Mononuclear cell (primary cell): ENCODE results near the gene RHBDD3. TPM values are rescaled to one million over a fixed set of nuclear protein-coding genes. Genes with fewer than 3 reads are reported as not detected.
"Not testable (repeated sequence)": the region's sequence is repeated elsewhere in the genome, so short reads cannot be mapped to it uniquely, and the experiment has no call there.

ENCODE experiments used
- H3K27me3 ChIP-seq: 2 replicates; pipeline ENCODE4 v1.6.0; 2011; ENCODE audit warnings: low read length, control low read depth; ENCODE audit not compliant: insufficient read depth
- H3K4me1 ChIP-seq: 2 replicates; pipeline ENCODE4 v1.5.1; 2011; ENCODE audit warnings: mild to moderate bottlenecking, low read length, control low read depth; ENCODE audit not compliant: insufficient read depth
- H3K4me3 ChIP-seq: 2 replicates; pipeline ENCODE4 v1.5.1; 2011; ENCODE audit warnings: mild to moderate bottlenecking, low read length, moderate library complexity
- H3K9me3 ChIP-seq: 2 replicates; pipeline ENCODE4 v1.5.1; 2011; ENCODE audit warnings: low read depth, mild to moderate bottlenecking, control low read depth, low read length
- total RNA-seq: library from RNA; depleted of rRNA; stranded (reverse); fragments of >200 nt; gene quantifications from one replicate; pipeline ENCODE4 v1.2.3, GENCODE V29; 2012

The RHBDD3 gene
- total RNA-seq, 1 donor: 8.1 TPM

DNA sequence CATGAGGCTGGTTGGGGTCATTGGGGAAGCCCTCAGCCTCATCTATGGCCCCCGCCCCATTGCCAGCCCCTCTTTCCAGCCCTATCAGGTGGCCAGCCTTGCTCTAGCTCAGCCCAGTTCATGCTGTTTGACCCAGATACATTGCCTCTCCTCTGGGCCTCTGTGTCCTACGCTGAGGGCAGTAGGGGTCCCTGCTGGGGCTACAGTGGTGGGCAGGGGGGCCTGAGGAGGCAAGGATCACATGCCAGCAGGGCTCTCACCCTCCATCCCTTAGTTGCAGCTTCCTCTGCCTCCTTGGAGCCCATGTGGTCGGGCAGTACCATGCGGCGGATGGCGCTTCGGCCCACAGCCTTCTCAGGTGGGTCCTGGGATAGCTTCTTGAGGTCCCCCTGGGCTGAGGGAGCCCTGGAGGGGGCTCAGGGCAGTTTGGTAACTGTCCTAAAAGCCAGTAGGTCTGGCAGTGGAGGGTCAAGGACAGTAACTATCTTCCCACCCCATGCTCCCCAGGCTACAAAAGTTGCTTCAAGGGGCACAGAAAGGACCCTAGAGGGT is 42.8 kb downstream of the RHBDD3 start:
- H3K4me3 ChIP-seq: no peak overlapping the region
- H3K27me3 ChIP-seq: no peaks in the 10 kb centered on the region
- H3K4me1 ChIP-seq: no peaks in the 10 kb centered on the region
- H3K9me3 ChIP-seq: no peaks in the 10 kb centered on the region

DNA sequence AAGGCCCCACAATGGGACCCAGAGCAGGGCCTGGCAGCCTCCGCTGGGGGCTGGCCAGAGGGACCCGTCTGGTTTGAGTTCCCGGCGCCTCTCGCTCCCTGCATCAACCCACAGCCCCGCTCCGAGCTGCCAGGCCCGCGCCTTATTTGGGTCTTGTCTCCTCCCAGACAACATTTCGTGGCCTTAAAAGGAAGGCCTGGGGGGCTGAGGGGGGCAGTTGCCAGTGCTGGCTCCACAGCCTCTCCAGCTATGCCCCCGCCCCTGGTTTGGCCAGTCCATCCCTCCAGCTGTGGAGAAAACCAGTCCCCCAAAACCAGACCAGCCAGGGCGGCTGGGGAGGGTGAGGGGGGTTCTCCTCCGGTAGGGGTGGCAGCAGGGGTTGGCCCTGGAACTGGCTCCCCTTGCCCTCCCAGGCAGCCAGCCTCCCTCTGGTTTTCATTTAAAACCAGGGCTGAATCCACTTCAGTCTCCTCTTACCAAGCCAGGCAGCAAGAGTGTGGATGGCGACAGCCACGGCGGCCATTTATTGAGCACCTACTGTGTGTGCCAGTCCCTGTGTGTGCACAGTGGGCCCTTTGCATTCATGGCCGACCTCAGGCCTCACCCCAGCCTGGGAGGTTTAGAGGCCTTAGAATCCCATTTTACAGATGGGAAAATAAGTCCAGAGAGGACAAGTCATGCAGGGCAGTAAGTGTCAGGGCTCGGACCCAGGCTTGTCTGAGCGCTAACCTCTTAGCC is 43.5 kb downstream of the RHBDD3 start:
- Histone ChIP-seq H3K27me3 (no peaks in the 10 kb centered on the region), H3K4me1 (no peaks in the 10 kb centered on the region), H3K4me3 (no peak overlapping the region), H3K9me3 (no peaks in the 10 kb centered on the region)

DNA sequence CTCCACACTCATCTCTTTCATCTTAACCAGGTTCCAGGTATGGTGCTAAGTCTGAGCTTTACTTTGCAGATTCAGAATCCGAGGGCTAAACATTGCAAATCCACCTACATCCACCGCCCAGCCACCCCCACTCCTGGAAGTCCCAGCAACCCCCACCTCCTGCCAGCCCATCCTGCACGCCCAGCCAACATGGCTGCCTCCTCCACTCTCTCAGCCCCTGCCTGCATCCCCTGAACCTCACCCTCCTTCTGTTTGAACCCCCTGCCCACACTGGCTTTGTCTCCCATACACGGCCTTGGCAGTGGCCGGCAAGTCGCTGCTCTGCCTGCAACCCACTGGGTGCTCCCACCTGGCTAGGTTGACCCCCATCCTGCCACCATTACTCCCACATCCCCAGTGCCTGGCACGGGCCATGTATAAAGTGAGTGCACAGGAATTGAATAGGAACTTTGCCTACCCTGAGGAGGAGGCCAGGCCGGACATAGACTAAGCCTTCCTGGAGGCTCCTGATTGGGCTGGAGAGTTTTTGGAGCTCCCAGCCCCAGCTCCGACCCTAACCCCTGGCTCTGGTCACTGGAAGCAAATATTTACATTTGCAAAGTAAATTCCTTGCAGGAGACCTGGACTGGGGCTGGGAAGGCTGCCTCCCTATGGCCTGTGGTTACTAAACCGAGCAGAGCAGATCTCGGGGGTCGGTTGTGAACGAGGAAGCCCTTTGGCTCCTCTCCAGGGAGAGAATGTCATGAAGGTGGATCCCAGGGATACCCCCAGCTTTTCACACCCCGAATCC is 47.7 kb downstream of the RHBDD3 start:
- H3K27me3 ChIP-seq: no peaks in the 10 kb centered on the region
- no peak overlapping the region for H3K4me3 ChIP-seq
- no peaks in the 10 kb centered on the region for H3K9me3 ChIP-seq

DNA sequence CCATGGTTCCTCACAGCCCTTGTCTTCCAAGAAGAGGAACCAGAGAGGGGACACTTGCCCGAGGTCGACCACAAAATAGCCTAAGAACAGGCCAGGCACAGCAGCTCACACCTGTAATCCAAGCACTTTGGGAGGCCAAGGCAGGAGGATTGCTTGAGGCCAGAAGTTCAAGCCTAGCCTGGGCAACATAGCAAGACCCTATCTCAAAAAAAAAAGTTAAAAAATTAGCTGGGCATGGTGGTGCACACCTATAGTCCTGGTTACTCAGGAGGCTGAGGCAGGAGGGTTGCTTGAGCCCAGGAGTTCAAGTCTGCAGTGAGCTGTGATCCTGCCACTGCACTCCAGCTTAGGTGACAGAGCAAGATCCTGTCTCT is 48.4 kb downstream of the RHBDD3 start:
- H3K4me3 ChIP-seq: not testable (repeated sequence)

More for the DNA sequence above, 47.7 kb downstream of the RHBDD3 start:
- H3K4me1 ChIP-seq: no peaks in the 10 kb centered on the region

DNA sequence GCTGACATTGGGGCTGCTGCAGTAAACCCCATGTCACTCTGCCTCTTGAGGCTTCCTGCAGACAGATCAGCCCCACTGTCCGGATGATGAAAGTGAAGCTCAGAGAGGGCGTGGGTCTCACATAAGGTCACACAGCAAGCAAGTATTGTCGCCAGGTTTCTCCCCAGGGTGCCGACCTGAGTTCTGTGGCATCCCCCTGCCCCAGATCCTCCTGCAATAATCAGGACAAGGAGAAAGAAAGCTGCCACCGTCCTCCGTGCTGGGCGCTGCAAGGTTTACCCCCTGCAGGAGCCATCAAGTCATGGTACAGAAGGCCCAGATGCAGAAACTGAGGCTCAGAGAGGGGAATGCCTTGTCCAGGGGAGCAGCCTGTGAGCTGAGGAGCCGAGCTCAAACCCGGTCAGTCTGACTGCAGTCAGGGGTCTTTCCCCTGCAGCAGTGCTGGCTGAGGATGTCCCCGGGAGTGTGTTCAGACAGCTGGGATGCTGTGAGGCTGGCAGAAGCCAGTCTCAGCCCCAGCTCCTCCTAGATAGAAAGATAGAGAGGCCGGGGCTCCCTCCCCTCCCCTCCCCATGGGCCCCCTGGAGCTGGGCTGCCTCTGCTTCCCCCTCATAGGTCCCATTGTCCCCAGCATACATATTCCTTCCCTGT is 48.9 kb downstream of the RHBDD3 start:
- no peaks in the 10 kb centered on the region for H3K27me3 ChIP-seq
- no peak overlapping the region for H3K4me3 ChIP-seq
- no peaks in the 10 kb centered on the region for H3K9me3 ChIP-seq
- H3K4me1 ChIP-seq: no peaks in the 10 kb centered on the region

More for the DNA sequence above, 48.4 kb downstream of the RHBDD3 start:
- not testable (repeated sequence) for H3K4me1 ChIP-seq, H3K9me3 ChIP-seq, H3K27me3 ChIP-seq

DNA sequence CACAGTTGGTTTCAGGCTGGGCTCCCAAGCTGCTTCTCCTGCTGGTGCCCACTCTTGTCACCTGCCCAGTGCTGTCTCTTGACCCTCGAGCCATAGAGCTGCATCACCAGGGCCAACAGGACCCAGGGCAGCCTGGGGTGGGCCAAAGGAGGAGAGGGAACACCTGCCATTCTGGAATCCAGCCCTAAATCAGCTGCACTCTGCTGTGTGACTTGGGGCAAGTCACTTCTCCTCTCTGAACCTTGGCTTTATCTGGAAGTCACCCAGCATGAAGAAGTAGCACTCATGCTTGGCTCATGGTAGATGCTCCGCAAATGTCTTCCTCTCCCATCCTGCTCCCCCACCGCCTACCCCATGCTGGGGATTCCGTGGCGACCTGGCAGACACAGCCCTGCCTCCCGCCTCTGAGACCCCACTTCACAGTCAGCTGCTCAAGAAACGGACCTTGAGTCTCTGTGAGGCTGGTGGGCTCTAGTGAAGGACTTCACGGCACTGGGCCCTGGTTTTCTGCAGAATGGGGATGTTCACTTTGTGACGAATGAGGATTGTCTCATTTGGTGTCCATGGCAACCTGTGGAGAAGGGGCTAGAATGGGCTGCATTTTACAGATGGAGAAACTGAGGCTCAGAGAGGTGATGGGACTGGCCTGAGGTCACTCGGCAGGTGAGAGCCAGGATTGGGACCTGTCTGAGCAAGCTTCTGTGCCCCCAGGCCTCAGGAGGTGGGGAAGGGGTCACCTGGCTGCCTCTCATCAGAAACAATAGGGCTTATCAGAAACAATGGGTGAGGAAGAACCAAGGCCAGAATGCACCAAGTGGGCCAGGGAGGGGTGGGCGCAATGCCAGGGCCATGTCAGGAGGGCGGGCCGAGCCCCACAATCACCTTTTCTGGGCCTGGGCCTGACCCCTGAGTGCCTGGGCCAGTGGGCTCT is 49.7 kb downstream of the RHBDD3 start:
- Histone ChIP-seq H3K9me3 (no peaks in the 10 kb centered on the region), H3K4me1 (no peaks in the 10 kb centered on the region), H3K27me3 (no peaks in the 10 kb centered on the region), H3K4me3 (no peak overlapping the region)

DNA sequence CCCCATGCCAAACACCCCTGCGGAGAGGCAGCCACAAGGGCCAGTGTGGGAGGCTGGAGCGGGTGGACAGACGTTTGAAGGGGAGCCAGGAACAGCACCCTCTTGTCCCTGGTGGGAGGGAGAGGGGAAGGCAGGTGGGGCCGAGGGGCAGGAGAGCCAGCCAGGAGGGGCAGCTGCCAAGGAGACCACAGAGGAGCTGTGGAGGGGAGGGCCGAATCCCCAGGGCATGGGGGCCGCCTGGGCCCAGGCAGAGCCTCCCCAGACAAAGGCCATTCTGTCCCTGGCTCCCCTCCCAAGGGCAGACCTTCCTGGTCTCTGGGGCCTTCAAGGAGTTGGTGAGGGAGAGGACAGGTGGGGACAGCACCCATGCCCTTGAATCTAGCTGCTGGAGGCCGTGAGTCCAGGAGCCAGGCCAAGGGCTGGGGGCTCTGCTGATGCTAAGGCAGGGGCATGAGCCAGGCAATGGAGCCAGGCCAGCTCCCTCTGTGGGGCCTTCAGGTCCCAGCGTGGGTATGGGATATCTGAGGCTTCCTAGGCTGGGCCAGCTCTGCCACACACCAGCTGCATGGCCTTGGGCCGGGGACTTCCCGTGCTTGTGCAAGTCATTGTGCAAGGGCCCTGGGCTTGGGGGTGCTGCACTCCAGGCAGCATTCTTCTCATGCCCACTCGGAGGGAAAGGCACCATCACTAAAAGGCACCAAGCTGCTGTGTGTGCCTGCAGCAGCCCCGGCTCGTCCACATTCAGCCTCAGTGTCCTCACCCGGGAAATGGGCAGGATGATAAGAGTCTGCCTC is 50.7 kb downstream of the RHBDD3 start:
- Histone ChIP-seq H3K9me3 (no peaks in the 10 kb centered on the region), H3K4me1 (no peaks in the 10 kb centered on the region), H3K27me3 (no peaks in the 10 kb centered on the region), H3K4me3 (no peak overlapping the region)

DNA sequence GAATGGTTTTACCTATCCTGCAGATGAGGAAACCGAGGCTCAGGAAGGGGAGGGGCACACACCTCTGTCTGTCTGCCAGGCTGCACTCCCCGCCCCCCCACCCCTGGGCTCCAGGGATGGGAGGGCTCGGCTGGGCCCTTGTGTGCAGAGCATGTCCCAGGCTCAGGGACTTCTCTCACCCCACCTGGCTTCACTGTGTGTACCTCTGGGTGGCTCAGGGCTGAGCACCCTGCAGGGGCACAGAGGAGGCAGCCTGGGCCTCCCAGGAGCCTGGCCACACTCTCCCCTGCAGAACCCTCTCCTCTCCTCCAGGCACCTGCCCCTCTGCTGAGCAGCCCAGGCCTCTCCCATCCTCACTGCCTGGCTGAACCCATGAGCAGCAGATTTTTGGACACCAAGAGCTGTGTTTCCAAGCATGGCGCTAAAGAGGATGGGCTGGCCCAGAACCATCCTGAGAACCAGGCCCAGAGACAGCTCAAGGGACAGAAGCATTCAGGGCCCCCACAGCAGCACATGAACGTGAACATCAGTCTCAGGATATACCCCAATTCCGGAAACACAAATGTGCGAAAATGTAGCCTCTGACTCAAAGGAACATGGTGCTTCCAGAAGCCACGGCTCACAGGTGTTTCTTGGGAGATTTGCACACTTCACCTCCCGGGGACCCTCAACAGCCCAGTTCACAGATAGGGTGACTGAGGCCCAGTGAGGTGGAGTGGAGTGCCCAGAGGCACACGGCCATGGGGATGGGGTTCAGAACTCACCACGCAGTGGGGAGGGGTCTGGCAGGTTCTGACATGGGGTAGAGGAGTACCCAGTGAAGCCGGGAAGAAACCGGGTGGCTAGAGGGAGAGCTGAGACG is 51.5 kb downstream of the RHBDD3 start:
- Histone ChIP-seq H3K4me1 (no peaks in the 10 kb centered on the region), H3K9me3 (no peaks in the 10 kb centered on the region), H3K4me3 (no peak overlapping the region)

DNA sequence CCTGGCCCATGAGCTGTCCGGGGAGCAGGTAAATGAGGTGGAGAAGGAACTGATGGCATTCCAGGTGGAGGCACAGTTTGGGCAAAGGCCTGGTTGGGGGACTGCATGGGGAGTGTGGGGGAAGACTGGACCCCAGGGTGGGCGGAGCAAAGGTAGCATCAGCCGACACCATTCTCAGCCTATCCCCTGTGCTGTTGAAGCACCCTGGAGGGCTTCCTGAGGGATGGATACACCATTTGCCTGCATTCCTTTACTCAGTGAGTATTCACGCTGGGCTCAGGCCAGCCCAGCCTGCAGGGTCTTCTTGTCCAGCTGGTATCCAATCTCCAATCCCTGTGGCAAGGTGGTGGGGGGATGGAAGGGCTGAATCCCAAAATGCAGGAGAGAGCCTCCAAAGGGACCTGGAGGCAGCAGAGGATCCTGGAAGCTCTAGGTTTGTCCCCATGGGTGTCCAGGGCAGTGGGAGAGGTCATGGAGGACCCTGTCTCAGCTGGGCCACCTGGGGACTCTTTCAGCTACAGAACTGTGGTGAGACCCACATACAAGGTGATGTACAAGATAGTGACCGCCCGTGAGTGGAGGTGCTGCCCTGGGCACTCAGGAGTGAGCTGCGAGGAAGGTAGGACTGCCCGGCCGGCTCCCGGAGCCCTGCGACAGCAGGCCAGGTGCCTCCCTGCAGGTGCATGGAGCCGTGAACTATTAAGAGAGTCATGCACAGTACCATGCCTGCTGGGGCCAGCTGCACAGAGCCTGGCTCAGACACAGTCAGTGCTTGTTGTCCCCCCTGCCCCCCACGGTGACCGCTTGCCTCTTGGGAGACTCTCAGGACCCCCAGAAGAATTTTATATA is 52.5 kb downstream of the RHBDD3 start:
- no peaks in the 10 kb centered on the region for H3K9me3 ChIP-seq
- no peaks in the 10 kb centered on the region for H3K4me1 ChIP-seq
- no peak overlapping the region for H3K4me3 ChIP-seq
- H3K27me3 ChIP-seq: no peaks in the 10 kb centered on the region

More for the DNA sequence above, 51.5 kb downstream of the RHBDD3 start:
- H3K27me3 ChIP-seq: no peaks in the 10 kb centered on the region

DNA sequence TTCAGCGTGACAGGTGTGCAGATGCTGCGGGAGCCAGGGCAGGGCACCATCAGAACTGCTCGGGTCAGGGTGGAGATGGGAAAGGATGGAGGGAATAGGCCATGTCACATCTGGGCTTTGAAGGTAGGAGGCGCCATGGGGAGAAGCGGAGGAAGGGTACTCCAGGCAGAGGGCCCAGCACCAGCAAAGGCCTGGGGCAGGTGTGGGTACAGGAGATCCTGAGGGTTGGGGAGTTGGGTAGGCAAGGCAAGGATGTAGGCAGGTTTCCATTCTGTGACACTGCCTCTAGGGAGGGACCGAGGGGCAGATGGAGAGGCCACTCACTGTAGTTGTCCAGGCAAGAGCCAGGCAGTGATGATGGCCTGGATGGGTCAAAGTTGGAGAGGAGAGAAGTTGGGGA is 53.5 kb downstream of the RHBDD3 start:
- Histone ChIP-seq H3K4me1 (no peaks in the 10 kb centered on the region), H3K4me3 (no peak overlapping the region), H3K27me3 (no peaks in the 10 kb centered on the region), H3K9me3 (no peaks in the 10 kb centered on the region)

DNA sequence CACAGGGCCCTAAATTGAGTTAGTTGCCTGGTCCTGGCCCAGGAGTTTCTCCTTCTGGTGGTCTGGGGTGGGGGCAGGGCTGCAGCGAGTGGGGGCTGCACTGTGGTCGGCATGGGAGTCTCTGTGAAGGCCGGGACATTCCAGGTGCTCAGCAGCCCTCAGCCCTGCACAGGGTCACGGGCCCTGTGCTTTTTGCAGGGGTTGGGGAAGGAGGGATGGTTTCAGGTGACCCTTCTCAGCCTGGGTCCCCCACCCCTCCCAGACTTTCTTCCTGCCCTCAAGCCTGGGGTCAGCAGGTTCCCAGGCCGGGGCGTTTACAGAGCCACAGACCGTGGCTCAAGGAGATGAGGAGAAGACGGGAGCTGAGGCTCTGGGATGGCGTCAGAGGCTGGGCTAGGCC is 54.3 kb downstream of the RHBDD3 start:
- no peak overlapping the region for H3K4me3 ChIP-seq
- H3K27me3 ChIP-seq: no peaks in the 10 kb centered on the region
- H3K4me1 ChIP-seq: no peaks in the 10 kb centered on the region
- H3K9me3 ChIP-seq: no peaks in the 10 kb centered on the region

DNA sequence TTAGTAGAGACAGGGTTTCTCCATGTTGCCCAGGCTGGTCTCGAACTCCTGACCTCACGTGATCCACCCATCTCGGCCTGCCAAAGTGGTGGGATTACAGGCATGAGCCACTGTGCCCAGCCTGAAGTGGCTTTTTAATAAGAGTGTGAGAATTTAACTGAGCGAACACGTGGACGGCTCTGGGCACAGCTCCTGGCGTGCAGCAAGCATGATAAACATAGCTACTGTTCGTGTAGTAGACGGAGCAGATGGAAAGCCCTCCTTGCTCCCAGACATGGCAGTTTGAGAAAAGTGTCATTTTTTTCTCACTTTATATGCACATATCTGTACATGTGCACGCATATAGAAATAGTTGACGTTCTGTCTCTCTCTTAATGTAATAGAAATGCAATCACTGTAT is 55.0 kb downstream of the RHBDD3 start:
- Histone ChIP-seq H3K4me1 (no peaks in the 10 kb centered on the region), H3K27me3 (no peaks in the 10 kb centered on the region), H3K9me3 (no peaks in the 10 kb centered on the region), H3K4me3 (no peak overlapping the region)
